Central memory CD8-positive, alpha-beta T cell (primary cell): ENCODE measurements around the gene SAMHD1.
"Not testable (repeated sequence)": the region's sequence is repeated elsewhere in the genome, so short reads cannot be mapped to it uniquely, and the experiment has no call there.

ENCODE experiments used
- ATAC-seq: fragments of 150-1000 bp; cut with Tn5 transposase; replicated peaks from 2 replicates; pipeline ENCODE4 v1.10.0; 2022; ENCODE audit warnings: mild to moderate bottlenecking, moderate FRiP score, moderate number of reproducible peaks; ENCODE audit not compliant: poor library complexity, severe bottlenecking; ENCODE audit errors: extremely low read depth
- DNase-seq, 2 donors: peaks; one replicate each; pipeline ENCODE4 v3.0.0; 2021; ENCODE audit warnings: low spot score in 2 of 2
- H3K27ac Mint-ChIP-seq: one replicate; pipeline ENCODE4 v1.8.0; 2022; ENCODE audit warnings: low read depth, mild to moderate bottlenecking, moderate library complexity, mixed read lengths
- H3K27me3 Mint-ChIP-seq: one replicate; pipeline ENCODE4 v1.8.0; 2022; ENCODE audit warnings: mixed read lengths
- H3K36me3 Mint-ChIP-seq: one replicate; pipeline ENCODE4 v1.8.0; 2022; ENCODE audit warnings: mild to moderate bottlenecking, moderate library complexity, mixed read lengths; ENCODE audit not compliant: insufficient read depth
- H3K4me1 Mint-ChIP-seq: one replicate; pipeline ENCODE4 v1.8.0; 2022; ENCODE audit warnings: mixed read lengths
- H3K4me3 Mint-ChIP-seq: one replicate; pipeline ENCODE4 v1.8.0; 2022; ENCODE audit warnings: mild to moderate bottlenecking, moderate library complexity, mixed read lengths
- H3K9me3 Mint-ChIP-seq: one replicate; pipeline ENCODE4 v1.8.0; 2022; ENCODE audit warnings: mixed read lengths

The SAMHD1 gene

DNA sequence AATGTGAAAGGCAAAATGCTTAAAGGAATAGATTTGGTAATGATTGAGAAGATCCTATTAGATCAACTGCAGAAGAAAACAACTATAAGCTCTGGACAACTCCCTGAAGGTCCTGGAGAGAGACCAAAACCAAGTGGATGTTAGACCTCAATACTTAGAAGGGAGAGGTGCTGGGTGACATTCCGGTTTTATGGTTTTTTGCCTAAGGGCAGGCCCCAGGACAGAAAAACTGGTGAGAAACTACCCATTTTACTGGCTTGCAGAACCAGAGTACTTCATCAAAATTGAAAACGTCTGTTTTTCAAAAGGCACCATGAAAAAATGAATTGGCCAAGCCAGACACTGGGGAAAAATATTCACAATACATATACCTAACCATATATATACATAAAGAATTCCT is 26.3 kb downstream of the SAMHD1 start:
- no peak overlapping the region for H3K4me3 Mint-ChIP-seq
- H3K27me3 Mint-ChIP-seq, result no peaks in the 10 kb centered on the region
- H3K9me3 Mint-ChIP-seq, result no peaks in the 10 kb centered on the region
- peak overlapping the region; percentile 80 for H3K27ac Mint-ChIP-seq
- H3K4me1 Mint-ChIP-seq, result peaks cover 39% of the 10 kb centered on the region
- ATAC-seq, result no peak
- DNase-seq, result no peak
- peaks cover 91% of the 10 kb centered on the region for H3K36me3 Mint-ChIP-seq

DNA sequence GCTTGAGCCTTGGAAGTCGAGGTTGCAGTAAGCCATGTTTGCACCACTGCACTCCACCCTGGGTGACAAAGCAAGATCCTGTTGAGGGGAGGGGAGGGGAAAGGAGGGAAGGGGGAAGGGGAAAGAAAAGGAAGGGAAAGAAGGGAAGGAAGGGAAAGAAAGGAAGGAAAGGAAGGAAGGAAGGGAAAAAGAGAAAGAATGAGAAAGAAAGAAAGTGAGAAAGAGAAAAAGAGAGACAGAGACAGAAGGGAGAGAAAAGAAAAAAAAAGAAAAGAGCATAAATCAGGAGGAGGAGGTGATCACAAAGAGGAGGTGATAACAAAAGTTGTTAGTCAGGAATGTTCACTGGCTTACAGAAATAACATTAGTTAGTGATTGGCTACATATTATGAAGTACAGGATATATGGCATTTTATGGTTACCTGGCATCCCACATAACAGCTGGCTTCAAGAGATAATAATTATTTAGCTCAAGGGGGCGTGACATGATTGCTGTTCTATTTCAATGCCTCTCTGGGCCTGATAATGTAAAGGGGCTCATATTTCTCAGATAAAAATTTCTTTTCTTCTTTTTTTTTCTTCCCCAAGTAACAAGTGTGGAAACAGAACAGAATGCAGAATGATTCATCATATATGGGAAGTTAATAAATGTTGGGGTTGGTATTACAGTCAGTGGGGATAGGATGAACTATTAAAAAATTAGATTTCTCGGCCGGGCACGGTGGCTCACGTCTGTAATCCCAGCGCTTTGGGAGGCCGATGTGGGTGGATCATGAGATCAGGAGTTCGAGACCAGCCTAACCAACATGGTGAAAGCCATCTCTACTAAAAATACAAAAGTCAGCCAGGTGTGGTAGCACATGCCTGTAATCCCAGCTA is 27.1 kb downstream of the SAMHD1 start:
- no peak overlapping the region for H3K4me3 Mint-ChIP-seq
- H3K36me3 Mint-ChIP-seq, result peaks cover 85% of the 10 kb centered on the region
- H3K4me1 Mint-ChIP-seq, result peaks cover 36% of the 10 kb centered on the region
- no peak for ATAC-seq
- H3K27me3 Mint-ChIP-seq, result no peaks in the 10 kb centered on the region
- DNase-seq, result no peak
- no peaks in the 10 kb centered on the region for H3K9me3 Mint-ChIP-seq
- peak overlapping the region; percentile 80 for H3K27ac Mint-ChIP-seq

DNA sequence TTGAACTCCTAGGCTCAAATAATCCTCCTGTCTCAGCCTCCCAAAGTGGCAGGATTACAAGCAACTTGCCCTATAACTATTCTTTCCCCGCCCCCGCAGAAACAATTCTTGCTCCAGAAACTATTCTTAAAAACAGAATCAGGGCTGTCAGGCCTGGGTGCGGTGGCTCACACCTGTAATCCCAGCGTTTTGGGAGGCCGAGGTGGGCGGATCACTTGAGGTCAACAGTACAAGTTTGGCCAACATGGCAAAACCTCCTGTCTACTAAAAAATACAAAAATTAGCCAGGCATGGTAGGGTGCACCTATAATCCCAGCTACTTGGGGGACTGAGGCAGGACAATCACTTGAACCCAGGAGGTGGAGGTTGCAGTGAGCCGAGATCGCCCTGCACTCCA is 31.2 kb downstream of the SAMHD1 start:
- ATAC-seq, result no peak
- DNase-seq, result no peak
- Mint-ChIP-seq H3K27me3 (no peaks in the 10 kb centered on the region), H3K36me3 (peaks cover 79% of the 10 kb centered on the region), H3K9me3 (no peaks in the 10 kb centered on the region), H3K27ac (peak overlapping the region; percentile 76), H3K4me1 (peaks cover 25% of the 10 kb centered on the region), H3K4me3 (no peak overlapping the region)

DNA sequence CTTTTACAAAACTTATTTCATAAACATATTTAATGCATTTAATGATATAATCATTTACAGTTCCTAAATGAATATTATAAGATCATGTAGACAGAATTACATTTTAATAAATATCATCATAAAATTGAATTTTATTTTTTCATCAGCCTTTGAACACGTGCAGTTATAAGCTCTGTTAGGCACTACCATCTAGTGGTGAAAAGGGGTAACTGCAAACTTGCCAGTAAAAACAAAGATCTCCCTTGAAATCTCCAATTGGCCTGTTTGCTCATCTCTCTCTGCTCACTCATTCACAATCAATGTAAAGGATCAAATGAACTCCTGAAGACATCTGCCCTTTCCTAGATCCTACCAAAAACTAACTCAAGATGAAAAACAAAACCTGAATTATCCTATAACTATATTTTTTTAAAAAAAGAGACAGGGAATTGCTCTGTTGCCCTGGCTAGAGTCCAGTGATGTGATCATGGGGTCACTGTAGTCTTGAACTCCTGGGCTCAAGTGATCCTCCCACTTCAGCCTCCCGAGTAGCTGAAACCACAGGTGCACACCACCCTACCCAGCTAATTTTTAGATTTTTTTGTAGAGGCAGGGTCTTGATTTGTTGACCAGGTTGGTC is 31.7 kb downstream of the SAMHD1 start:
- no peak for DNase-seq
- Mint-ChIP-seq H3K4me1 (peaks cover 20% of the 10 kb centered on the region), H3K27me3 (no peaks in the 10 kb centered on the region), H3K4me3 (no peak overlapping the region), H3K27ac (peak overlapping the region; percentile 76), H3K9me3 (no peaks in the 10 kb centered on the region), H3K36me3 (peaks cover 80% of the 10 kb centered on the region)
- ATAC-seq, result no peak

DNA sequence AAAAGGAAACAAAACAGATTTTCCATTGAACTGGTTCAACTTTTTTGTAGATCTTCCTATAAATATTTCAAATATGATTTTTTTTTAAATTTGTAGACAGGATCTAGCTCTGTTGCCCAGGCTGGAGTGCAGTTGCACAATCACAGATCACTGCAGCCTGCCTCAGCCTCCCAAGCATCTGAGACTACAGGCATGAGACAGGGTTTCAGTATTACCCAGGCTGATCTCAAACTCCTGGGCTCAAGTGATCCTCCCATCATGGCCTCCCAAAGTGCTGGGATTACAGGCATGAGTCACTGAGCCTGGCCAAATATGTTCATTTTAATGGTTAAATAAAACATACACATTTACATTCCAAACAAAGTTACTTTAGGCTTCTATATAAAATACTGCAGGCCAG is 33.6 kb downstream of the SAMHD1 start:
- H3K36me3 Mint-ChIP-seq, result peaks cover 80% of the 10 kb centered on the region
- ATAC-seq, result no peak
- H3K27ac Mint-ChIP-seq, result no peak overlapping the region
- no peak overlapping the region for H3K4me3 Mint-ChIP-seq
- DNase-seq, result no peak
- peaks cover 5% of the 10 kb centered on the region for H3K4me1 Mint-ChIP-seq
- no peaks in the 10 kb centered on the region for H3K9me3 Mint-ChIP-seq
- H3K27me3 Mint-ChIP-seq, result no peaks in the 10 kb centered on the region

DNA sequence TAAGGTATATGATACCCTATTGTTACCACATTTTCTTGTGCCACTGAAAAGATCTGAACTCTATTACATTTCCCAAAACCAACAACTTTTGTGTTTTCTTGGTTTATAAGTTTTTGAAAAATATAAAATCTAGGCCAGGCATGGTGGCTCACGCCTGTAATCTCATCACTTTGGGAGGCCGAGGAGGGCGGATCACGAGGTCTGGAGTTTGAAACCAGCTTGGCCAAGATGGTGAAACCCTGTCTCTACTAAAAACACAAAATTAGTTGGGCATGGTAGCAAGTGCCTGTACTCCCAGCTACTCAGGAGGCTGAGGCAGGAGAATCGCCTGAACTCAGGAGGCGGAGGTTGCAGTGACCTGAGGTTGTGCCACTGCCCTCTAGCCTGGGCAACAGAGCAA is 34.3 kb downstream of the SAMHD1 start:
- H3K27me3 Mint-ChIP-seq, result no peaks in the 10 kb centered on the region
- no peak overlapping the region for H3K4me3 Mint-ChIP-seq
- no peaks in the 10 kb centered on the region for H3K9me3 Mint-ChIP-seq
- no peak overlapping the region for H3K27ac Mint-ChIP-seq
- DNase-seq, result no peak
- peaks cover 79% of the 10 kb centered on the region for H3K36me3 Mint-ChIP-seq
- H3K4me1 Mint-ChIP-seq, result peaks cover 7% of the 10 kb centered on the region
- ATAC-seq, result no peak

DNA sequence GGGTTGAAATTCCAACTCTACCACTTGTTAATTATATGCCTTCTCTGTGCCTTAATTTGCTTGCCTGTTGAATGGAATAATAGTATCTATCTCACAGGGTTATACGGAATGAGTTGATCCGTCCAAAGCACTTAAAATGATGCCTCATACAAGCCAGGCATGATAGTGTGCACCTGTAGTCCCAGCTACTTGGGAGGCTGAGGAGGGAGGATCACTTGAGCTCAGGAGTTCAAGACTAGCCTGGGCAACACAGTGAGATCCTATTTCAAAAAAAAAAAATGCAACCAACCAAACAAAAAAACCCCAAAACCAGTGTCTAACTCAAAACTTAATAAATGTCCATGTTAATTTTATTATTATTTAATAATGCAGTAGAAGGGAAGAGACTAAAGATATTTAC is 35.3 kb downstream of the SAMHD1 start:
- DNase-seq (no peak), ATAC-seq (no peak)
- H3K9me3 Mint-ChIP-seq, result no peaks in the 10 kb centered on the region
- H3K27me3 Mint-ChIP-seq, result no peaks in the 10 kb centered on the region
- no peak overlapping the region for H3K27ac Mint-ChIP-seq
- H3K4me3 Mint-ChIP-seq, result no peak overlapping the region
- H3K36me3 Mint-ChIP-seq, result peaks cover 82% of the 10 kb centered on the region
- peaks cover 10% of the 10 kb centered on the region for H3K4me1 Mint-ChIP-seq

DNA sequence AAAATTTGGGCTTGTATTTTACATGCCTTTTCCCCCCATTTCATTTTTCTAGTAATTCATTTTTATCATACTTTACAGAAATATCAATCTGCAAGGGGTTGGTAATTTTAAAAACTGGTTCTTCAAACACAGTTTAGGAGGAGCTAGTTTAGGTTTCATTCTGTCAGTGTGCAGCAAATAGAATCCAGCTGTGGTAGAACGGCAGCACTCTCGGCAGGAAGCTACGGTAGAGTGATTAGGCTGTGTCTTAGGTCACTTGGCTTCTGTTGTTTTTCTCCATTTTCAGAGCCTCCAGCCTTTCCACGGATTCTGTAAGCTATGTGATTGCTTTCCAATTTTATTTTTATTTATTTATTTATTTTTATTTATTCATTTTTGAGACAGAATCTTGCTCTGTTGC is 42.9 kb downstream of the SAMHD1 start:
- H3K27ac Mint-ChIP-seq, result no peak overlapping the region

DNA sequence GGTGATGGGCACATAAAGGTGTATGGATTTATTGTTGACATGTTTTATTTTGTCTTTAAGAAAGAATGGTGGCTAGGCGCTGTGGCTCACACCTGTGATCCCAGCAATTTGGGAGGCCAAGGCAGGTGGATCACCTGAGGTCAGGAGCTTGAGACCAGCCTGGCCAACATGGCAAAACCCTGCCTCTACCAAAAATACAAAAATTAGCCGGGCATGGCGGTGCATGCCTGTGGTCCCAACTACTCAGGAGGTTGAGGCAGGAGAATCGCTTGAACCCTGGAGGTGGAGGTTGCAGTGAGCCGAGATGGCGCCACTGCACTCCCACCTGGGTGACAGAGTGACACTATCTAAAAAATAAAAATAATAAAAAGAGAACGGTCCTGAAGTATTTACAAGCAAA is 45.4 kb downstream of the SAMHD1 start:
- not testable (repeated sequence) for DNase-seq, ATAC-seq, H3K9me3 Mint-ChIP-seq, H3K27ac Mint-ChIP-seq, H3K4me3 Mint-ChIP-seq, H3K27me3 Mint-ChIP-seq
- H3K4me1 Mint-ChIP-seq, result peaks cover 19% of the 10 kb centered on the region
- H3K36me3 Mint-ChIP-seq, result peaks cover 84% of the 10 kb centered on the region

More for the DNA sequence above, 42.9 kb downstream of the SAMHD1 start:
- ATAC-seq (no peak), DNase-seq (no peak)
- peaks cover 17% of the 10 kb centered on the region for H3K4me1 Mint-ChIP-seq
- H3K27me3 Mint-ChIP-seq, result no peaks in the 10 kb centered on the region
- H3K9me3 Mint-ChIP-seq, result no peaks in the 10 kb centered on the region
- H3K4me3 Mint-ChIP-seq, result no peak overlapping the region
- H3K36me3 Mint-ChIP-seq, result peaks cover 84% of the 10 kb centered on the region

DNA sequence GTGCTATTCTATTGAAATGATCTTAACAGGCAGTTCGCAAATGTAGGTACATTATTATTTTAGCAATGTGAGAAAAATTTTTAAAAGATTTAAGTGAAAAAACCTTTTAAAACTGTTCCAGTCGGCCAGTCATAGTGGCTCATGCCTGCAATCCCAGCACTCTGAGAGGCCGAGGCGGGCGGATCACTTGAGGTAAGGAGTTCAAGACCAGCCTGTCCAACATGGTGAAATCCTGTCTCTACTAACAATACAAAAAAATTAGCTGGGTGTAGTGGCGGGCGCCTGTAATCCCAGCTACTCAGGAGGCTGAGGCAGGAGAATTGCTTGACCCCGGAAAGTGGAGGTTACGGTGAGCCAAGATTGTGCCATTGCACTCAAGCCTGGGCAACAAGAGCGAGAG is 45.9 kb downstream of the SAMHD1 start:
- H3K36me3 Mint-ChIP-seq, result peaks cover 85% of the 10 kb centered on the region
- not testable (repeated sequence) for H3K9me3 Mint-ChIP-seq, DNase-seq, ATAC-seq, H3K27me3 Mint-ChIP-seq, H3K4me3 Mint-ChIP-seq
- H3K4me1 Mint-ChIP-seq, result peaks cover 19% of the 10 kb centered on the region
- H3K27ac Mint-ChIP-seq, result peak overlapping the region; percentile 59

DNA sequence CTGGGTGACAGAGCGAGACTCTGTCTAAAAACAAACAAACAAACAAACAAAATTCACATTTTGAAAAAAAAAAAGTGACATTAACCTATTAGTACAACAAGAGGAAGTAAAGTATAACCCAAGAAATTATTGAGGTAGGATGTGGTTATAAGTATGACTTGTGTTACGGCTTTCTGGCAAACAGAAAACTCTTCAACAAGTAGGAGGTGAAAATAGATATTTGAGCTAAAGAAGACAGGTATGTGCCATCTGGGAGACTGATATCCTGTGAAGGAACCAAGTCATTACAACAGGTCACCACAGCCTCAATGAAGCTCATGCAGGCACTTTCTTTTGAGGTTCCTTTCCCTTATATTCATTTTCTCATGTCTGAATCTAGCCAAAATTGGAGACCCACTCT is 46.8 kb downstream of the SAMHD1 start:
- Mint-ChIP-seq H3K36me3 (peaks cover 85% of the 10 kb centered on the region), H3K27me3 (no peaks in the 10 kb centered on the region), H3K9me3 (no peaks in the 10 kb centered on the region), H3K27ac (peak overlapping the region; percentile 59), H3K4me1 (peaks cover 19% of the 10 kb centered on the region), H3K4me3 (no peak overlapping the region)
- no peak for ATAC-seq
- DNase-seq, result no peak

DNA sequence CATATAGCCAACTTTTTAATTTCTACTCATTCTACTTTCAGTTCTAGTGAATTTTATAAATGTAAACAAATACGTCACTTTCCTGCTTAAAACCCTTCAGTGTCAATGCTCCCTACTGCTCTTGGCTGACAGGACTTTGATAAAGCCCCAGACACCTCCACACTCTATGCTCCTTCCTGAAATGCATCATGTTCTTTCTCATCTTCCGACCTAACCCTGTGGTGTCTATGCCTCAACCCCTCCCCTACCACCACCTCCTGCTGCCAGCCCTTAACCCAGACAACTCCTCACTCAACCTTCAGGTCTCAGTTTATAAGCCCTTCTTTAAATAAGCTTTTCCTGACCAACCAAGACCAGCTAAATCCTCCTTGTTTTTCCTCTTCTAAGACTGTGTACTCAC is 56.5 kb downstream of the SAMHD1 start:
- no peaks in the 10 kb centered on the region for H3K27me3 Mint-ChIP-seq
- H3K27ac Mint-ChIP-seq, result peak overlapping the region; percentile 38
- no peaks in the 10 kb centered on the region for H3K9me3 Mint-ChIP-seq
- H3K4me1 Mint-ChIP-seq, result peaks cover 12% of the 10 kb centered on the region
- DNase-seq, result no peak
- ATAC-seq, result no peak
- peaks cover 83% of the 10 kb centered on the region for H3K36me3 Mint-ChIP-seq
- H3K4me3 Mint-ChIP-seq, result no peak overlapping the region

DNA sequence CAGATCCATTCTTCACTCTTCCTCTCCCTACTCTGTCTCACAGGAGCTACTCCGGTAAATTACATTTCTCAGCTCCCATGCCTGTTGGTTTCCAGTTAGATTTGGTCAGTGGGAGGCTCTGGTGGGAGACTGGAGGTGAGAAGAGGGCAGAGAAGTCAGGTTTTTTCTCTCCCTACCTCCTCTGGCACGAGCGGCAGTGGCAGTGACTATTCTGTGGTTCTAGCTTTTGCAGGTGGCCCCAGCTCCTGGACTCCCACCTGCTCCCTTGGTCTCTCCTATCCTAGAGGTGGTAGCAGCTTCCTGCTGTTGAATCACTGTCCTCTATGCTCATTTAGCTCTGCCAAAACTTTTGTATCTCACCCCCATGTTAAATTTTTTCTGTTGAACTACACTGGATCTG is 57.7 kb downstream of the SAMHD1 start:
- DNase-seq, result no peak
- Mint-ChIP-seq H3K27ac (no peak overlapping the region), H3K4me1 (peaks cover 16% of the 10 kb centered on the region), H3K9me3 (no peaks in the 10 kb centered on the region), H3K4me3 (no peak overlapping the region), H3K36me3 (peaks cover 81% of the 10 kb centered on the region), H3K27me3 (no peaks in the 10 kb centered on the region)
- ATAC-seq, result no peak
